Measurements from ENCODE around the gene PSPN.
A peak's percentile ranks its signal among the peaks of the same experiment; 100 is the strongest.

Gene PSPN, protein sequence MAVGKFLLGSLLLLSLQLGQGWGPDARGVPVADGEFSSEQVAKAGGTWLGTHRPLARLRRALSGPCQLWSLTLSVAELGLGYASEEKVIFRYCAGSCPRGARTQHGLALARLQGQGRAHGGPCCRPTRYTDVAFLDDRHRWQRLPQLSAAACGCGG

DNA sequence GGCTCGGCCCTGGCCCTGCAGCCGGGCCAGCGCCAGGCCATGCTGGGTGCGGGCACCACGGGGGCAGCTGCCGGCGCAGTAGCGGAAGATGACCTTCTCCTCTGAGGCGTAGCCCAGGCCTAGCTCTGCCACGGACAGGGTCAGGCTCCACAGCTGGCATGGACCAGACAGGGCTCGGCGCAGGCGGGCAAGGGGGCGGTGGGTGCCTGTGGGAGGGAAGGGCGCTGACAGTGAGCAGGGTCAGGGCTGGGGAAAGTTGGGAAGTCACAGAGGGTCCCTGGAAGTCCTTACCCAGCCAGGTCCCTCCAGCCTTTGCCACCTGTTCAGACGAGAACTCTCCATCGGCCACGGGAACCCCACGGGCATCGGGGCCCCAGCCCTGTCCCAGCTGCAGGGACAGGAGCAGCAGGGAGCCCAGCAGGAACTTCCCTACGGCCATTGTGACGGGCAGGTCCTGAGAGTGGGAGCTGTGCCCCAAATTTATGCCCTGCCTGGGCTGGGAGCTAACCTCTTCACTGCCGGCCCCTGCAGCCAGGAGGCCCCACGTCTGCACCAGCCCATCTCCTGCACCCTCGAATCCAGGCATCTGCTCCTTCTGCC is at the start of gene PSPN:
Gene PSPN (minus strand): TSS at position 523 of the 600 bp plus-strand sequence. CDS start 84 bp downstream, at position 439.
- no peak for DNase-seq

DNA sequence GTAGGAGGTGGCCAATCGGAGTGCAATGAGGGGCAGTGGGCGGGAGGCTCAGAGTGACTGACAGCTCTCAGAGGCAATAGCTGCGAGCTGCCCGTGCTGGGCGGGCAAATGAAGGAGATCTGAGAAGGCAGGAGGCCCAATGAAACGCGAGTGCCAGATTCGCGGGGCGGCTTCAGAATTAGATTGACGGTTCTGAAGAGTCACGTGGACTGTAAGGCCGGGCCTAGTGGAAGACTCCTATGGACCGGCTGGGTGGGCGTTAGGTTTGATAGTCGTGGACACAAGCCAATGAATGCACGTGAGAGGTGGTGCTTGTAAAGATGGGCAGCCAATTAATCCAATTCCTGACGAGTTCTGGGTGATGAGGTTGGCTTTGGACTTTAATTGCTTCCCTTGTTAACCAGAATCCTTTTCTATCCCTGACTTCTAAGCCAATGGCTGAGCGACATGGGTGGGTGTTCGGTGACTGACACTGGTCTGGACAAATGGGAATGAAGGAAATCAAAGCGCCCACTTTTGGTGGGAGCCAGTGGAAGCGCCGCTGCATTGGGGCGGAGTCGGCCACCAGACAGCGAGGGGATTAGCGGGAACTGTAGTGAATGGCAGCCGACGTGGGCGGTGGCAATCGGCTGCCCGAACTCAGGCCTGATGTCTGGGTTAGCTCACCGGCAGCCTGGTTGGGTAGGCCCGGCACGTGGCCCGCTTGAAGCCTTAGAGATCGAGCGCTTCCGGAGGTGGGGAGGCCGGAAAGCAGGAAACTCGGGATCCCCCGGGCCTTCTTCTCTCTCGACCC is 49.4 kb upstream of the PSPN start:
- DNase-seq: peak; percentile 100

DNA sequence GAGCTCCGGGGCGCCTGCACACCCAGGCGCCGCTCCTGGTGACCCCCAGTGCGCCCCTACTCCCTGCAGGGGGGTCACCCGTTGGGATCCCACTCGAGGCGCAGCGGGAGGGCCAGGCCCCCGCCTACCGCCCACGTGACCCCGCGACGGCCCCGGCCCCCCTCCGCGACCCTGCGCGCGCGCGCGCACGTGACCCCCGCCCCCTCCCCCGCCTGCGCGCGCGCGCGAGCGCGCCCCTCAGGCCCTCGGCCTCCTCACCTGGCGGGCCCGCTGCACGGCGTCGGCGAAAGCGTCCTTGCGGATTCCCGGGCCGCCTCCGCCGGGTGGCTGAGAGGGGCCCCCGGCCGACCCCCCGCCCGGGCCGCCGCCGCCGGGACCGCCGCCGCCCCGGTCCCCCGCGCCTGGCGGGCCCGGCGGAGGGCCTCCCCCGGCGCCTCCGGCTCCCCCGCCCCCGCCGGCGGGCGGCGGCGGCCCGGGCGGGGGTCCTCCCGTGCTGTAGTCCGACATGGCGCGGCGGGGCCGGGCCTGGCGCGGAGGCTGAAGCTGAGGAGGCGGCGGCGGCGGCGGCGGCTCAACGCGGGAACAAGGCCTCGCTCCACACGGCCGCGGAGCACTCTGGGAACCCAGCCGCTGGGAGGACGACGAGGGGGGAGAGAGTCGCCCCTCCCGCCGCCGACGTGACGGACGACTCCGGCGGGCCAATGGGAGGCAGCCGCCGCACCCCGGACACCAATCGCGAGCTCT is 48.6 kb upstream of the PSPN start, which contains the start of gene KHSRP:
Gene KHSRP (minus strand): TSS at position 617 of the 744 bp plus-strand sequence. CDS start 110 bp downstream, at position 507.
- DNase-seq: no peak

DNA sequence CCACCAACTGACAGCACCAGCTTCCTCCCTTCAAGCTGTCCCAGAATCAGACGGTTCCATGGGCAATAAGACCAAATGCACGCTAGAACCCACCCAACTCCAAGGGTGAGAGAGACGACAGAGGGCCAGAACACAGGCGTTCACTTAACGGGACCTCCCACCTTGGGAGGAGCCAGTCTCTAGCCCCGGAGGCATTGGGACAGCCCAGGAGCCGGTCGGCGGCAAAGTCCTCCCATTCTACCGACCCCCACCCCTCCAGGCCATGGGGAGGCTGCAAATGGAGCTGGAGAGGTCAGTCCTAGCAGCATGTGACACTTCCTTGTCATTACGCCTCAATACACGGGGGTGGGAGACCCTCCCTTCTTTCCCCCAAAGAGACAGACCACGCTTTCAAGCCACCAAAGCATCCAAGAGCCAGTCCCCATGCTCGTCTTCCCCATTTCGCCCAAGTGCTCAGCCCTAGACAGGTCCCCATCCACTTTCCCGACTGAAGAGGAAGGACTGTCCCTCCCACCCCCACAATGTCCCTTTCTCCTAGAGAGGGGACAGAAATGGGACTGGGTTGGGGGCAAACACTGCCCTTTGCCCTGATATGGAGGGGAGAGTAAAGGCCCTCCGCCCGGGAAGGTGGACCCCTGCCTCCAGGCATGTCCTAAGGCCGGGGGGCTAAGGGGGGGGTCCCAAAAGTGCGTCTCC is 47.9 kb upstream of the PSPN start:
- no peak for DNase-seq

DNA sequence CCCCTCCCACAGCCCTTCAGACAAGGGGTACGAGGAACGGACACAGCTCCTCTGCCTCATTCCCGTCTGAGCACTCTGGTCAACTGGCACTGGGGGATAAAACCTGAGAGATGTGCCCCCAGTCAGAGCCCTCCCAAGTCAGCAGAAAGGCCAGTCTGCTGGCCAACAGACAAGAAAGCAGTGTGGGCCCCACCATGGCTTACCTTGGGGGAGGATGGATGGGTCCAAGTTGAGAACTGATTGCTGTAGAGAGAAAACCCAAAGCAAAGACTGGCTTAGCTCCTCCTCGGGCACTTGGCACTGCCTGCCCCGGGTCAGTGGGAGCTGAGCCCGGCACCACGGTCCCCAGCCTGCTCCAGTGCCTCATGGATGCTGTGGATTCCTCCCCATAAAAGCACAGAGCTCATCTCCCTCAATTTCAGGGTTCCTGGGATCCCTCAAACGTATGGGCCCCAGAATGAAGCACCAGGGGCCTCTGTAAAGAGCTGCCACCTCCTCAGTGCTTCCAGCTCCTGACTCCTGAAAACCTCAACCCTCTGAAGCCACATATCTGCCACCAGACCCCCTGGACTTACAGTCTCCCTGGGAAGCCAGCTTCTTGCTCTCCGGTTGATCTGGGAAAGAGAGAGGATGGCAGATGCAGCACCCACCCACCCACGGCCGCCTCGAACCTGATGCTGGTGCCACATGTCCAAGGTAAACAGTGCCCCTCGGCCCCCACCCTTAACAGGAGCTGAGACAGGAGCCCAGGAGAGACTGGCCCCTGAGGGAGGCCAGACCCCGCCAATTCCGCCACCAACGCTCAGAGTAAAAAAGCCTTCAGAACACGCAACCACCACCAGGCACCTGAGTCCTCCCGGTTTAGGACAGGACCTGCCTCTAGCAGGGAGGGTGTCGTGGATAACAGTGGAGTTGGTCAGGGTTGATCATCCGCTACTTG is 45.6 kb upstream of the PSPN start:
- DNase-seq: no peak

DNA sequence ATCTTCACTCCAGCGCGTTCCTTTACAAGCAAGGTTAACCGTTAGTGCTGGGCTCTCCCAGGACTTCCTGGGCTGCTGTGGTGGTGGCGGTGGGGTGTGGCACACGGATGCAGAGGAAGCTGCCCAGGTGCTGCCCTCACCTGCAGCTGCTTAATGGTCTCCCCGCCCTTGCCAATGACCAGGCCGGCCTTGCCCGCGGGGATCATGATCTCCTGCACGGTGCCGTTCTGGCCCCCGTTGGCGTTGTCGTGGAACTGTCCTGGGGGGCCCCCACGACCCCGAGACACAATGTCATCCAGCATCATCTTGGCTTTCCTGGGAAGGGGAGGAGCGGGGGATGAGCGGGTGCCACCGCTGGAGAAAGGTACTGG is 42.8 kb upstream of the PSPN start:
- no peak for DNase-seq

DNA sequence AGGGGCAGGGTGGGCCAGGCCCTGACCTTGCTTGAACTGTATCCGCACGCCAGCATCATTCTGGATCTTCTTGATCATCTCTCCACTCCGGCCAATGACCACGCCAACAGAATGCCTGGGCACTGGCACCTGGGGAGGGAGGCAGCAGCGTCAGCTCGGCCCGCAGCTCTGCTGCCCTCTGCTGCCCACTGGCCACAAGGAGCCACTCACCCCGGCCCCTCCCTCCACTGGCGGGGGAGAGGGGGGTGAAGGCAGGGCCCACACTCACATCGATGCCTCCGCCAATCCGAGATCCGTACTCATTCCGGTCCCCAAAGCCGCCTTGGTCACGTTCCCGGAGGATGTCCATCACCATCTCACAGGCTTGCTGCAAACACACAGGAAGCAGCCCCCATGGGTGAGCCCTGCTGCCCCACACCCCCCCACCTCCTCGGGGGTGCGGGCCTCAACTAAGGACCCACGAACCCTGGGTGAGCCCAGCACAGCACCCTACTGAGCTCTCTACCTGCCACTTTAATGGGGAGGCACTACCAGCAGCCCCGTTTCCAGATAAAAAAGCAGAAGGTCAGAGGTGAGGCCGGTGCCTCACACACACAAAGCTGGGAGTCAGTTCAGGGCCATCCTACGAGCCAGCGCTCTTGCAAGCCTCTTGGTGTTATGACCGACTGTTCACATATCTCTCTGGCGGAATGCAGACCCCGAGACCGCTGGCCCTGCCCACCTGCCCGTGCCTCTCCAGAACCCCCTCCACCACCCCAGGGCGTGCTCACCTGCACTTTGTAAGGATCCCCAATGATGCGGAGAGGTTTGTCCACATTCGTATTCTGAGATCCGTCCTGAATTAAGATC is 42.2 kb upstream of the PSPN start:
- no peak for DNase-seq

DNA sequence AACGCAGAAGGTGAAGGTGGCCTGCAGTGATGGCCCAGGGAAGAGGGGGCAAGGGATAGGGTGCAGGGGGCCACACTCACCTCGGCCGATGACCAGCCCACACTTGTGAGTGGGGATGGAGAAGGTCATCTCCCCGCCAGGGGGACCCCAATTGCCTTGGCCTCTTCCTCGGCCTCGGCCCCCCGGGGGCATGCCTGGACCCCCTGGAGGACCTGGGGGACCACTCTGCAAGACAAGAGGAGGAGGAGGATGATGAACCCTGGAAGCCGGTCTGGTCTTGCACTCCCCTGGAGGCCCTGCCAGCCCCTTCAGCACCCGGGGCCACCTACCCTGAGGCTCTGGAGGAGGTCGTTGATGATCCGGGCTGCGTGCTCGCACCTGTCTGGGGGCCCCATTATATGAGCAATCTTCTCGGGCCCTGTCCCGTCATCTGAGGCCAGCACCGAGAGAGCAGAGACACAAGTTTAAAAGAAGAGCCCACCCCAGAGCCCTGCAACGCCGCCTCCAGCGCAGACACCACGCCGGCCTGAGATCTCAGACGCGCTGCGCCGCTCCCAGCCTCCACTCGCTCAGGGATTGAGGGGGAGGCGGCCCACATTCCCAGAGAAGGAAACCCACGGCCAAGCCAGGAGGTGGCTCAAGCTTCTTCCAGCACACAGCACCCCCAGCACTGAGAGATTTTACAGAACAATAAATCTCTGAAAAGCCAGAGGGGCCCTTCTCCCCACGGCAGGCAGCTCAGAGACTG is 41.1 kb upstream of the PSPN start:
- no peak for DNase-seq

DNA sequence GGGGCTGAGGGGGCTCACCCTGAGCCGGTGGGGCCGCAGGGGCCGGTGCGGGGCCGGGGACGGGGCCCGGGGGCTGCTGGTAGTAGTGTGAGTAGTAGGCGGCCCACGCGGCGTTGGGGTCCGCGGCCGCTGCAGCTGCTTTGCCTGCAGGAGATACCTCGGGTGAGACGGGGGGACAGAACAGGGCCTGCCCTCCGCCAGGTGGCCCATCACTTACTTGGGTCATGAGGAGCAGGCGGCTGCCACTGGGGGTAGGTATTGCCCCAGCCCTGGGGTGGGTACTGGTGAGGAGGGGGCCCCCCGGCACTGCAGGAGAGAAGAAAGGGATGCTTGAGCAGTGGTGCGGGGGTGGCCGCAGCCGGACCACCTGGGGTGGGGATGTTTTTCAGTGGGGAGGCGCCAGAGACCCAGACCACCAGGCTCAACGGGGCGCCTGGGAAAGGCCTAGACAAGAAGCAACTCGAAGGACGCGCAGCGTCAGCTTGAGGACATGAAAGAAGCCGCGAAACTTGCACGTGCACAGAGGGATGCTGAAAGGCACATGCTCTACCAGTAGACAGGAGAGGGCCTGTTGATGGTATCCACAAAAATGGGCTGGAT is 40.0 kb upstream of the PSPN start:
- DNase-seq: no peak

DNA sequence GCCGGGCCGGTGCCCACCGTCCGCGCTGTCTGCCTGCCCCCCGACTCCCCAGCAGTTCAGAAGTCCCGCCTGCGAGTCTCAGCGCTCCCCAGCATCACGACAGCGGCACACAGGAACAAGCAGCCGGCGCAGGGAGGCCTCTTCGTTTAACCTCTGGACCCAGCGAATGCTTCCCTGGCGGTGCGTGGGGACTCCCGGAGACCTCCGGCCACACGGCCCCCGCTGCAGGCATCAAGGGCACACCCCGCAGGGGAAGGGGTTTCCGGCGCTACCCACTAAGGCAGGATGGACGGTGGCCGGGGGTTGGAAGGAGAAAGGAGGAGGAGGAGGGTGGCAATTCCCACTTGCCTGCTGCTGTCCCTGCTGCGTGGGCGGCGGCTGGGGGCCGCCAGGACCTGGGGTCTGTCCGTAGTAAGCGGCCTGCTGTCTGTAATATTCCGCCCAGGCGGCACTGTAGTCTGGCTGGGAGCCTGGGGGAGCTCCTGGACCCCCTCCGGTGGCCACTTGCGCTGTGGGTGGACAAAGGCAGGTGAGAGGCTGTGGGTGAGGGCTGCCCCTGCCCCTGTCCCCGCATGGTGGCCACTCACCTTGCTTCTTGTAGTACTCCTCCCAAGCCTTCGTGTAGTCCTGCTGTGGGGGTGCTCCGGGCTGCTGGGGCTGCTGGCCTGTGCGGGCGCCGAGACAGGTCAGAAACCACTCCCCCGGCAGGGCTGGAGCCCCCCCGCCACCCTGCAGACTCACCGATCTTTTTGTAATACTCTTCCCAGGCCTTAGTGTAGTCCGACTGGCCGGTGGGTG is 39.3 kb upstream of the PSPN start:
- DNase-seq: no peak

DNA sequence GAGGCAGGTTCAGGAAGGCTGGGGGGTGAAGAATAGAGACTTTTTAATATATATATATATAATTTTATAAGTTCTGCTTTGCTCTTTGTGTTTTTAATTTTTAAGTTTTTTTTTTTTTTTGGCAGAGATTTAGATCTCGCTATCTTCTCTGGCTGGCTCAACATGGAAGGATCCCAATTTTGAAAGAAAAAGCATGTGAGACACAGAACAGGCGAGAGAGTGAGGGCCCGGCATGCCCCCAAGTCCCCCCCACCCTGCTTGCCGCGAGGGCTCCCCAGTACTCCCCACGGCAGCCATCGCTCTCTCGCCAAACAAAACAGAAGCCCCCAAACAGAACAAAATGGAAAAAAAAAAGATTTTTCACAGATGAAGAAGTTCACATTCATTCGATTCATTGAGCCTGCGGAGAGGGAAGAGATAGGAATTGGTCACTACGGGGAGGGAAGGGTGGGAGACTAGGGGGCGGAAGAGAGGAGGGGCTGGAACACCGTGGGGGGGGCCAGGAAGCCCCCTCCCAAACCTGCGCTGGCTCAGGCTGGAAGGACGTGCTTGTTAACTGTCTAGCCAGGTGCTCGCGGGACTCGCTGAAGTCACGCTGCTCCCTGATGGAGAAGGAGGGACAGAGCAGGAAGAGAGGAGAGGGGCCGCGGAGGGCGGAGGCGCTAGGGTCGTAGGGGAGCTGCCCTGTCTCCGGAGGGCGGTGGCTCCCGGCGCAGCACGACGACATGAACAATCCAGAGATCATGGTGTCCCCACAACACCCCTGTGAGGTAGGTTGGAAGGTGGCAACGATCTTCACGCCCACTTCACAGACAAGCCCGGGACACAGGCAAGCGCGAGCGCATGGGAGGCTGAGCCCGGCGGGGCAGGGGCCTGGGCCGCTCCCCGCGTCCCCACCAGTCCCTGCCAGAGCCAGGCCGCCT is 38.2 kb upstream of the PSPN start:
- DNase-seq: no peak

DNA sequence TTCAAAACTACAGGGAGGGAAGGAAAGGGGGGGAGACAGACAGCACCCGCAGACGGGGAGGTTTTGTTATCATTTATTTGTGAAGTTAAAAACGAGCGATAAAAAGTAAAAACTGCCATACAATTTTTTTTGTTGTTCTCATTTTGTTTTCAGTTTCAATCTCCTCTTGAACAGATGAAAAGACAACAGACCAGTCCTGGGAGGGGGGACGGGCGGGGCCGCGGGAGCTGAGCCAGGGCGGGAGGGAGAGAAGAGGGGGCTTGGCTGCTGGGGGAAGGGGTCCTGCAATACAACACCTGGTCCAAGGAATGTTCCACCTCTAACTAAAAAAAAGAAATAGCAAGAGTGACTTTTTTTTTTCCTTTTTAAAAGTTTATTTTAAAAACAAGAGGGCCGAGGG is 37.6 kb upstream of the PSPN start:
- DNase-seq: no peak

DNA sequence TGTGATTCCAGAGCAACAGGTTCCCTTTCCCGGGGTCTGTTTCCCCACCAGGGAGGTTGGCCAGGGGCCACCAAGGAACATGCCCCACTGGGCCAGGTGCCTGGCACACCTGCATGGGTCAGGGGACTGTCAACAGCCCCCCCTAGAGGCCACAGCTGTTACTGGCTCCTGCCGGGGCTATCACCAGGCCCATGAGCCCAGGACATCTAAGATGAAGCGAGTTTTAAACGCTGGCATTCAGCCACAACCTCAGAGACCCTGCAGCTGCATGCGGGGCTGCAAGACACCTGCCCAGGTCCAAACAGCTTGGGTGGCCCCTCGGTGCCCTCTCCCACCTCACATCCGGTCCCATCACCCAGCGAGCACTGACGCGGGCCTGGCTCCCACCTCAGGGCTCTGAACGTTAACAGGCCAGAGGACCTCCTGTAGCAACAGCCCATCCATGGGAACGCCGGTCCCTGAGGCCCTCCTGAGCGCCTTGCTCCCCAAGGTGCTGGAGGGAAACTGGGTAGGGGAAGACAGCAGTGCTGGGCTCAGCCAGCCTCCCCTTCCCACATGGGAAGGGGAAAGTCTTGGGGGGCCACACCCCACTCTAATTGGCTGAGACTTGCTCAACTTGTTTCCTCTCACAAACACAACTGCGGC is 36.8 kb upstream of the PSPN start:
- DNase-seq: no peak

DNA sequence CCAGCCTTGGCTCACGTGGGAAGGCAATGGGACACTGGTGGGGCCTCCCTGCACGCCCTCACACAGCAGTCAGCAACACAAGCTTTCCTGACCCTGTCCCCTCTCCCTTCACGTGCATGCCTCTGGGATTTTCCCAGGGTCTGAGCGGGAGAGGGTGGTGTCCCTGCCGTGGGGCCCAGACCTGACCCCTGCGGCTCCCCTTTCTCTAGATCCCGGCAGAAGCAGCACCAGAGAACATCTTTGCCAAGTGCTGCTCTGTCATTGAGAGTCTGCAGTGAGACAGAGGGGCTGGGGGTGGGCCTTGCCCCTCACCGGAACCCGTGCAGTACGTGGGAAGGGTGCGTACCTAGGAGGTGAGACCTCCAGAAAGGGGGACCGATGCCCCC is 36.3 kb upstream of the PSPN start:
- DNase-seq: no peak

DNA sequence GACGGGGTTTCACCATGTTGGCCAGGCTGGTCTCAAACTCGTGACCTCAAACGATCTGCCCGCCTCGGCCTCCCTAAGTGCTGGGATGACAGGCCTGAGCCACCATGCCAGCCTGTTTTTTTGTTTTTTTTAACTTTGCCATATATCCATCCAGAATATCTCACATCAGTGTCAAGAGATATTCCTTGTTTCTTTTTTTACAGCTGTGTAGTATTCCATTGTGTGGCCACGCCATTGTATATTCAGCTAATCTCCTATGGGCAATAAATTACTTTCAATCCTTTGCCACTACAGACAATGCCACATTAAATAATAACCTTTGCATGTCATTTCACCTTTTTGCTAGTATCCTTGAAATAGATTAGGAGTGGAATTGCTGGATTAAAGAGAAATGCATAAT is 33.6 kb upstream of the PSPN start:
- DNase-seq: no peak

DNA sequence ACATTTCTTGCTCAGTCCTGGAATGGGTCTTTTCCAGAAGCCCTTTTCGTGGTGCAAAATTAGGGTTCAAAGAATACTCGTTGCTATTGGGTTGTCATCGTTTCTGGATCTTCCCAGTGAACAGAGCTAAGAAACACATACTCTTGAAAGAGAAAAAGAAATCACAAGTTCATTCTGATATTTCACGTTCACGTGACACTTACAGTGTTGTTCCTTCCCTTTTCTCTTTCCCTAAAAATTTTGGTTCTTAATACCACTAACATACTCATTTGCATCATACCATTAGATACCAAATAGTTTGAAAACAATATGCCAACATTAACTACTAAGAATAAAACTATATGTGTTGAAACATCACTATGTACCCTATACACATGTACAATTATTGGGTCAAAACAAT is 30.7 kb upstream of the PSPN start:
- DNase-seq: no peak

Measured in NCI-H1092 (cell line).